Activated CD8-positive, alpha-beta memory T cell treated with anti-CD3 and anti-CD28 coated beads, Interleukin-2, amount 50 U/mL, for 1 hour (primary cell): ENCODE results near the gene XPC.
"Not testable (repeated sequence)": the region's sequence is repeated elsewhere in the genome, so short reads cannot be mapped to it uniquely, and the experiment has no call there.

Experiments used
- DNase-seq: peaks from one replicate; pipeline ENCODE4 v3.0.0-alpha.2; 2020; ENCODE audit errors: extremely low read depth

XPC gene

DNA sequence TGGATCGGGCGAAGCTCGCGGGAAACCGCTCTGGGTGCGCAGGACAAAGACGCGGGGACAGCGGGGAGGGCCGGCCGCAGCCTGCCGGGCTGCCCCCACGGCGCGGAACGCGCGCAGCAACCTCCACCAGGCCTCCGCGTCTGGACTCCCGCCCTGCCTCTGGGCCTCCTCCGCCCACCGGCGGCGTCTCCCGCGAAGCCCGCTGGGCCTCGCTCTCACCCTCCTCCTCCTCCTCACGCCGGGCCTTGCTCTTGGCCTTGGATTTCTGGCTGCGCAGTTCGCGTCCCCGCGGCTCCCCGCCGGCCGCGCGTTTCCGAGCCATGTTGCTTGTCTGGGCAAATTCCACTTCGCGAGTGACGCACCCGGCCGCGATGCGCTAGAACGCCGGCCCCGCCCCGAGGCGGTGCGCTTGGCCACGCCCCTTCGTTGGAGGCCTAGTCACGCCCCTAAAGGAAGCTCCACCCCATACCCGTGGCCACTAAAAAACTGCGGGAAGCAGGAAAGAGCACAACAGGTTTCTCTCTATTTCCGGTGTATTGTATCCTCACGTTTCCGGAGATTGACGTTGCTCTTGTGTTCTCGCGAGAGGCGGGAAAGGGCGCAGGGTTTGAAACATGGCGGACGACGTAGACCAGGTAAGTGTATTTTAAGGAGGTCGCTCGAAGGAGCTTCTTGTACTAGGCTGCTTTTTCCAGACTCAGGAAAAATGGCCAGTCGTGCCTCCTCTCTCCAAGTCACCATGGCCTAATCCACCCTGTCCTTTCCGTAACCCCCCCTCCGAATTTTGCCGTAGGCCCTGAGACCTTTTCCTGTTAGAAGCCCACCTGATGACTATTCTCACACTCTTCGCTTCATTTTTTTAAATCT, at the start of gene XPC, which contains the start of gene LSM3:
TSS of gene XPC (minus strand) at position 355 of the 867 bp plus-strand sequence. CDS start at position 322, 33 bp downstream.
TSS of gene LSM3 (plus strand) at position 571 of the 867 bp plus-strand sequence. CDS start at position 615, 44 bp downstream.
- peak; percentile 93 for DNase-seq

DNA sequence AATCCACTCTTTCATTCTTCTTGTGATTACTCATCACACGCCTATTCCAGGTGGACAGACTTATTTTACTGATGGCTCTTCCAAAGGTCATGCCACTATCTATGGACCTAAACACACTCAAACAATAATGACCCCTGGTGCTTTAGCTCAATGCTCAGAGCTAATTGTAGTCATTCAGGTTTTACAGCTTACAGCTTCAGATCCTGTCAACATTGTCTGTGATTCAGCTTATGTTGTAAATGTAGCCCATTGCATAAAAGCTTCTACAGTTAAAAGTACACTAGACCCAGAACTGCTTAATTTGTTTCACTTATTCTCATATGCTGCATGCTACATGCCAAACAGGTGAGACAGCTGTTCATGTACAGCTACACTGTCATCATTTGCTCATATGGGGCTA, 49.5 kb upstream of the XPC start:
- no peak for DNase-seq

DNA sequence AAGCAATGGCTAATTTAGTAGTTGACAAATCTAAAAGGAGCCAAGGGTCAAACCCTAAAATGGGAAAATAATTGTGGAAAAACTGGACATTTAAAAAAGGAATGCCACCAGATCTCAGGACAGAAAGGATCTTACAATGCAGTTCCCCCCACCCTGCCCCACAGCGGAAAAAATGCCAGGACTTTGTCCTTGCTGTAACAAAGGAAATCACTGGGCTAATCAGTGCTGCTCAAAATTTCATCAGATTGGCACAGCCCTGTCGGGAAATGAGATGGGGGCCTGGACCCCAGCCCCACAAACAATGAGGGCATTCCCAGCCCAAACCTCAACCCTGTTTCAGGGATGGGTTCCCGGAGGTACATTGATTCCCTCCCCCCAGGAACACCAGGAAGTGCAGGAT, 48.0 kb upstream of the XPC start:
- DNase-seq, result not testable (repeated sequence)

- DNase-seq, result no peak
Observed at GRCh38 chr3:14225421-14225820, 47.0 kb upstream of the XPC start.

- DNase-seq, result no peak
Observed at GRCh38 chr3:14224895-14225294, 46.5 kb upstream of the XPC start.

GRCh38 chr3:14223595-14223994, 45.2 kb upstream of the XPC start:
- DNase-seq, result no peak

DNA sequence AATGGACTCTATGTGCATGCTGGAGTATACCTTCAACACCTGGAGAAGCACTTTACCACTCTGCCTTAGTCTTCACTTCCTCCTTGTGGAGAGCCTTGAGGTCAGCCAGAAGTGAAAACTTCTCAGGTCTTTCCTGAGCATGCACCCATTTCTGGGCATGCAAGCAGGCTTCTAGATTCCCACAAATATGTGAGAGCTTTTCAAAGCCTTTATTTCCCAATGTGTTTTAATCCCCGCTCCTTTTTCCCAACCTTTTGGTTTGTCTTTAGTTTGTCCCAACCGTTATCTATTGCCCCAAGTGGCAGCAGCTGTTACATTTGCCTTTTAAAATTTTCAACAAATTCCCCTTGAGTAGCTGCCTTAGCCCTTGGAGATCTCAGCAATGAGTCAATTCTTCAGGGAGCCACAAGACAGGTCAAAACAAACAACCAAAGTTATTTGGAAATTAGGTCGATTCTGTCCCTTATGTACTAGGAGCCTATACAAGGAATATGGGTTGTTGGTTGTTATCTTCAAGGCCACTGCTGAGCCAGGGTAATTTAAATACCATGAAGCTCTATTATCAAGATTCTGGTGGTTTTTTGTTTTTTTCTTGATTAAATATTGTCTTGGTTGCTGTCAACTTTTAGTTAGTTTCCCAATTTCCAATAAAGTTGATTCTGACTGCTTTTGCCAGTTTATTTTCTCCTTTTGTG, 44.6 kb upstream of the XPC start:
- no peak for DNase-seq

DNA sequence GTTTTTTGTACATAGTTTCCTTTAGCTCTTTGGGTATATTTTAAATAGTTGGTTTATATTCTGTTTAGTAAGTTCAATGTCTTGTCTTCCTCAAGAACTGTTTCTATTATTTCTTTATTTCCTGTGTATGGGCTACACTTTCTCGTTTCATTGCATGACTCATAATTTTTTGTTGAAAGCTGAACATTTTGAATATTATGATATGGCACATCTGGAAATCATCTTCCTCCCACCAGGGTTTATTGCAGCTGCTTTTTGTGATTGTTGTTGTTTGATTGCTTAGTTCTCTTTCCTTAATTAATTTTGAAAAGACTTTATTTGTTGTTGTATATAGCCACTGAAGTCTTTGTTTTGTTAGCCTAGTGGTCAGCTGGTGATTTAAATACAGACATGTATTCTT, 44.1 kb upstream of the XPC start:
- no peak for DNase-seq

DNA sequence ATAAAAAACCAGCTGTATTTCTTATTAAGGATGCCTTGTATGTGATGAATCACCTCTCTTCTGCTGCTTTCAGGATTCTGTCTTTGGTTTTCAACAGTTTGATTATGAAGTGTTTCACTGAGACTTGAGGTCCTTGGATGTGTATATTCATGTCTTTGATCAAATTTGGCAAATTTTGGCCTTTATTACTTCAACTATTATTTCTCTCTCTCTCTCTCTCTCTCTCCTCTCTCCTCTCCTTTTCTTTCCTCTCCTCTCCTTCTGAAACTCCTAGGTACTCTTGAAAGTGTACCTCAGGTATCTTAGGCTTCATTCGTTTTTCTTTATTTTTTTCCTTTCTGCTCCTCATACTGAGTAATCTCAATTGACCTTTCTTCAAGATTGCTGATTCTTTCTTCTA, 43.5 kb upstream of the XPC start:
- DNase-seq, result no peak

DNA sequence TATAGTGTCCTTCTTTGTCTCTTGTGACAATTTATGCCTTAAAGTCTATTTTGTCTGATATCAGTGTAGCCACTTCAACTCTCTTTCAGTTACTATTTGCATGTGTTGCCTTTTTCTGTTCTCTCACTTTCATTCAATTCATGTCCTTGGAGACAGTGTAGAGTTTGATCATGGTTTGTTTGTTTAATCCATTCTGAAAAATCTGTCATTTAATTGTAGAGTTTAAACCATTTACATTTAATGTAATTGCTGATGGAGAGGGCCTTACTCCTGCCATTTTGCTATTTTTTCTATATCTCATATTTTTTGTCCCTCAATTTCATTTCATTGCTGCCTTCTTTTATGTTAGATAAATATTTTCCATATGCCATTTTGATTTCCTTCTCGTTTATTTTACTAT, 42.5 kb upstream of the XPC start:
- DNase-seq, result no peak

DNA sequence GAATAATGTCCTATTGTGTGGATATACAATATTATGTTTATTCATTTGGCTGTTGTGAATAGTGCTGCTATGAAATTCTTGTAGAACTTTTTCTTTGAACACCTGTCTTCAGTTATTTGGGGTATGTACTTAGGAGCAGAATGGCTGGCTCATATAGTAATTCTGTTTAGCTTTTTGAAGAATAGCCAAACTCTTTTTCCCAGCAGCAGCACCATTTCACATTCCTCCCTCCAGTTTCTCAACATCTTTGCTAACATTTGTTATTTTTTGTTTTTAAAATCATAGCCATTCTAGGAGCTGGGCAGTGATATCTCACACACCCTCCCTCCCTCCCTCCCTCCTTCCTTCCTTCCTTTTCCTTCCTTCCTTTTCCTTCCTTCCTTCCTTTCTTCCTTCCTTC, 40.0 kb upstream of the XPC start:
- no peak for DNase-seq

DNA sequence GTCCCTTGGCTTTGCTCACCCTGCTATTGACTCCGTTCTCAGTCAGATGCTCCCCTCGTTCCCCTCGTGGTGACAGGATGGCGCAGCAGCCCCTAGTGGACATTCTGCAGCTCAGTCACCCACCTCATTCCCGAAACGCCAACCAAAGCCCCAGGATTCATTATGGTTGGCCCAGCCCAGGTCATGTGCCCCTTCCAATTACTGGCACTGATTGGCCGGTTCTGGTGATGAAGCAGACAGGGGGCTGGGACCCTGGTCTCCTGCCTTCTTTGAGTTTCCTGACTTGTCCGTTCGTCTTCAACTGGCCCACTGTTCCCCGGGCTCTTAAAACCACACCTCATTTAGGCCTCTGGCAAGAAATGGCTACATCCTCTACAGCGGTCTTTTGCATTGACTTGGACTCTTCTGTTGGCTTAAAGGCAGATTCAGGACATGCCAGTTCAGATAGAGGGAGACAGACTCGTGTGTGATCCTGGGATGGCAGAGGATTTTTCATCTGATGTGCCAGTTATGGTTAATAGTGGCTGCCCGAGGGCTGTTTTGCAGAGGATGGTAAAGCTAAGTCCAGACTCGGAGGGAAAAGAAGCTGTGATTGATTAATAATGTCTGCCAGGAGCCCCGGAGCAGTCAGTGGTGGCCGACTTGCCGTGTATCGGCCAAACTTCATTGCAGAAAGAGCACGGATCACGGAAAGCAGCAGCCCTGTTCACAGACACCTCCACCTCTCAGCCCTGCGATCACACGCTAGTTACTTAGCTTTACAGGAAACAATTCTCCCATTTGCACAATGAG, 38.1 kb upstream of the XPC start:
- peak; percentile 12 for DNase-seq

DNA sequence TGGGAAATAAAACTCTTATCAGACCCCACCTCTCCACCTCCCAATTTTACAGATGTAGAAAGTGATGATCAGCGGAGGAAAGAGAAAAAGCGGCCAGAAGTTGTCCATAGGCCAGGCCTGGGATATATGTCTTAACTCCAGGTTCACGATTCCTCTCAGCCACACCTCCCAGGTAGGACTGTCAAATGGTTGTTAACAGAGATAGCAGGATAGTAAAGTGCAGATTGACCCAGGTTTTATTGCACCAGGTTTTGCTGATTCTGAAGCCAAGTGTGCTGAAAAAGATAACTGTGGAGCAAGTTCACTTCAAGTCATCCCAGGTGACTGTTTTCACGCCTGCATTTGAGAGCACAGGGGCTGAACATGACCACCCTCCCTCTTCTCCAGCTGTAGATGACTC, 36.4 kb upstream of the XPC start:
- no peak for DNase-seq

DNA sequence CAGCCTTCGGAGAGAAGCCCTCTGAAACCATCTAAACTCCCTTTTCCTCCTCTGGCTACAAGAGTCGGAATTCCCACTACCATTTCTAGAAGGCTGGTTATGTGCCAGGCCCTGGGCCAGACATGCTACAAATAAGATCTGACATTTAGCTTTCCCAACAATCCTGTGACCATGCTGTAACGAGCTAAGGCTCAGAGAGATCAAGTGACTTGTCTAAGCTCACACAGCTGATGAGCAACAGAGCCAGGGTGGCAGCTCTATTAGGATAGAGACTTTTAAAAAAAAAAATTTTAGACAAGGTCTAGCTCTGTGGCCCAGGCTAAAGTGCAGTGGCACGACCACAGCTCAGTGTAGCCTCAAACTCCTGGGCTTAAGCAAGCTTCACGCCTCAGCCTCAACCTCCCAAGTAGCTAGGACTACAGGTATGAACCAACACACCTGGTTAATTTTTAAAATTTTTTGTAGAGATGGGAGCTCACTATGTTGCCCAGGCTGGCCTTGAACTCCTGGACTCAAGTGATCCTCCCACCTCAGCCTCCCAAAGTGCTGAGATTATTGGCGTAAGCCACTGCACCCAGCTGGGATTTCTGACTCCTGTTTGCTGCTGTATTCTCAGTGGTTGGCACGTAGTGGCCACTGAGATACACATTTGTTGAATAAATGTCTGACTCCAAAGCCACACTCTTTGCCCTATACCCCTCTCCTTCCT, 34.8 kb upstream of the XPC start:
- no peak for DNase-seq

GRCh38 chr3:14212032-14212431, 33.6 kb upstream of the XPC start:
- no peak for DNase-seq

DNA sequence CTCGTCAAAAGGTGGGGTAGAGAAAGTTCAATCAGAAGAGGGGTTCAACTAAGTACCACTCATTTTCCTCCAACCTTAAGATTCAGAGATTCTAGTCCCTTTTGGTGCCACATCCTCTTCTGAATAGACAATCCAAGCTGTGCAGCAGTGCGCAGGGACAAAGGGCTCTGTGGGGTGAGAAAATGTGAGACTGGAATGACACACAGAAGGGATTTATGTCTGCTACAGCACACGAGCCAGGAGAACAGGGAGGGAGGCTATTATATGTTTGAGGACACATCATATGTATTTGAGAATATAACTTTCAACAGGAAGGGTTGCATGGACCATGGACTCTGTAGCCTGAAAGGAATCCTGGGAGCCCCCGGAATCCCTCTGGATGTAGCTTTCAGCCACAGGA, 33.2 kb upstream of the XPC start:
- DNase-seq, result no peak

DNA sequence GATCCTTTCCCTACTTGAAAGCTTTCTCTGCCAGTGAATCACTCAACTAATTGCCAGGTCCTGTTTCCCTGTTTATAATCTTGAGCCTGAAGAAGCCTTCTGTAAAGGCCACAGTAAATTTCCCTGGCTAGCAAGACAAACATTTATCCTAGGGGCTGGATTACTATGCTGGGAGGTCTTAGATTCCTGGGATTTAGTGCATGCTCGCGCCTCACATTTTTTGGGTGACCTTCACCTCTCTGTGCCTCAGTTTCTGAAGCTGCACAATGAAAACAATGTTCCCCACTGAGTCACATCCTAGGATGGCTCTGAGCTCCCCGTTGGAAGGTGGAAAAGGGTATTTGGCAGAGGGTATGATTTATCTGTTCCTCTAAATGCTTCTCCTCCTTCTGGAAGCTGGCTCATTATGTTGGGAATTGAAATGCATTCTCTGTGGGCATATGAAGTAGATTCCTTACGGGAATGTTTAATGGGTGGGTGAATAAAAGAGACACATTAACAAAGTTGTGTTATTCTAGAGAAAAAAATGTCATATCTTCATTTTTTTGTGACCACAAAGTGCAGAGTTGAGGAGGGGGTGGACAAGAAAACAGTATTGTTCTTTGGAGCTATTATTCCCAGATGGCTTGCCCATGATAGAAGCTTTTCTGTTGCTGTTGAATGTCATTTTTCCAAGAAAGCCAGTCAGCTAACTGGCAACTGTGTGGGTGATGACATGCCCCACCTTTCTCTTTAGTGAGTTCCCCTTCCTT, 32.6 kb upstream of the XPC start:
- DNase-seq, result no peak

- DNase-seq, result no peak
Observed at GRCh38 chr3:14210290-14210688, 31.9 kb upstream of the XPC start.

- no peak for DNase-seq
Observed at GRCh38 chr3:14209581-14210289, 31.3 kb upstream of the XPC start.

DNA sequence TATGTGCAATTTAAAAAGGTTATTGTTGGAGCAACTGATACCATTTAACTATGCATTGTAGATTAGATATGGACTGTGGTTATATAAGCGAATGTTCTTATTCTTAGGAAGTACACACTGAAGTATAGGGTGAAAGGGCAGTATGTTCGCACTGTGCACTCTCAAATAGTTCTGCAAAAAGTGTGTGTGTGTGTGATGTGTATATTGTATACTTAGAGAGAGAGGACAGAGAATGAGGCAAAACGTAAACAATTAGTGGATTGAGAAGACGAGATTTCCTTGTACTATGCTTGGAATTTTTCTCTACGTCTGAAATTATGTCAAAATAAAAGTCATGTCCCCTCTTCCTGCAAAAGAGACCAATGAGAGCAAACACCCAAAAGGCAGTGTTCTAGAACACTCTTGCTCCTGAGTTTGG, 30.6 kb upstream of the XPC start:
- DNase-seq, result no peak
